ENCODE data around the gene CHCHD1.
"Not testable (repeated sequence)": the region's sequence is repeated elsewhere in the genome, so short reads cannot be mapped to it uniquely, and the experiment has no call there.

Gene CHCHD1

GRCh38 chr10:73817826-73818225 lies 36.0 kb downstream of the CHCHD1 start:
- TF ChIP-seq POLR2A (IDR thresholded peaks at IDR 0.05; ENCODE audit: low read depth, low read length) = no peak
- DNase-seq (ENCODE audit: insufficient read length, low spot score) (no peak), FAIRE-seq (no peak)

- FAIRE-seq = no peak
- no peak for TF ChIP-seq POLR2A (IDR thresholded peaks at IDR 0.05; ENCODE audit: low read depth, low read length)
Observed at GRCh38 chr10:73818402-73818801, 36.6 kb downstream of the CHCHD1 start.

GRCh38 chr10:73819081-73819480 lies 37.2 kb downstream of the CHCHD1 start:
- no peak for DNase-seq (ENCODE audit: insufficient read length, low spot score)
- no peak for FAIRE-seq
- no peak for TF ChIP-seq POLR2A (IDR thresholded peaks at IDR 0.05; ENCODE audit: low read depth, low read length)

More at GRCh38 chr10:73818402-73818801, 36.6 kb downstream of the CHCHD1 start:
- DNase-seq (ENCODE audit: insufficient read length, low spot score) = no peak

- FAIRE-seq (no peak), DNase-seq (ENCODE audit: insufficient read length, low spot score) (peak; percentile 42)
- no peak for TF ChIP-seq POLR2A (IDR thresholded peaks at IDR 0.05; ENCODE audit: low read depth, low read length)
Observed at GRCh38 chr10:73819513-73820093, 37.8 kb downstream of the CHCHD1 start.

- no peak for FAIRE-seq
- TF ChIP-seq POLR2A (IDR thresholded peaks at IDR 0.05; ENCODE audit: low read depth, low read length) = no peak
- no peak for DNase-seq (ENCODE audit: insufficient read length, low spot score)
Observed at GRCh38 chr10:73823391-73823790, 41.5 kb downstream of the CHCHD1 start.

- FAIRE-seq (no peak), DNase-seq (ENCODE audit: insufficient read length, low spot score) (no peak)
- TF ChIP-seq POLR2A (IDR thresholded peaks at IDR 0.05; ENCODE audit: low read depth, low read length) = no peak
Observed at GRCh38 chr10:73824146-73824725, 42.4 kb downstream of the CHCHD1 start.

- FAIRE-seq = peak; percentile 66
- peak; percentile 96 for DNase-seq (ENCODE audit: insufficient read length, low spot score)
- no peak for TF ChIP-seq POLR2A (IDR thresholded peaks at IDR 0.05; ENCODE audit: low read depth, low read length)
Observed at GRCh38 chr10:73827346-73828089, 45.7 kb downstream of the CHCHD1 start.

- FAIRE-seq (no peak), DNase-seq (ENCODE audit: insufficient read length, low spot score) (no peak)
- no peak for TF ChIP-seq POLR2A (IDR thresholded peaks at IDR 0.05; ENCODE audit: low read depth, low read length)
Observed at GRCh38 chr10:73828161-73828560, 46.3 kb downstream of the CHCHD1 start.

- FAIRE-seq; DNase-seq (ENCODE audit: insufficient read length, low spot score): not testable (repeated sequence)
Observed at GRCh38 chr10:73829090-73829489, 47.2 kb downstream of the CHCHD1 start.
